WTC11 (cell line): ENCODE data around the gene CEP104. TPM values are rescaled to one million over a fixed set of nuclear protein-coding genes. Genes with fewer than 3 reads are reported as not detected.

Experiments
- ATAC-seq: fragments of 200-7000 bp; cut with Tn5 transposase; 2 replicates; pipeline ENCODE4 v1.10.0; 2021; ENCODE audit warnings: mild to moderate bottlenecking, moderate library complexity
- CTCF ChIA-PET: fragments of 300-600 bp; sonication (Branson Sonifier 250); formaldehyde crosslinking; loops from one replicate; lab custom pipeline; 2021; ENCODE audit warnings: antibody characterized with exemption; lab: Charles Lee
- POLR2A ChIA-PET: fragments of 350-600 bp; sonication (Branson Sonifier 250); formaldehyde crosslinking; loops from one replicate; lab custom pipeline; 2021; ENCODE audit warnings: antibody characterized with exemption; lab: Charles Lee
- DNase-seq: peaks from one replicate; pipeline ENCODE4 v3.0.0; 2021; ENCODE audit warnings: low spot score
- H3K27ac Mint-ChIP-seq: 2 replicates; pipeline ENCODE4 v1.8.0; 2021; ENCODE audit warnings: mixed read lengths
- H3K27me3 Mint-ChIP-seq: 2 replicates; pipeline ENCODE4 v1.8.0; 2021; ENCODE audit warnings: low read depth, mild to moderate bottlenecking, moderate library complexity, mixed read lengths
- H3K36me3 Mint-ChIP-seq: 2 replicates; pipeline ENCODE4 v1.8.0; 2021; ENCODE audit warnings: mixed read lengths
- H3K4me1 Mint-ChIP-seq: 2 replicates; pipeline ENCODE4 v1.8.0; 2022; ENCODE audit warnings: mixed read lengths
- H3K4me3 Mint-ChIP-seq: 2 replicates; pipeline ENCODE4 v1.8.0; 2021; ENCODE audit warnings: mild to moderate bottlenecking, moderate library complexity, mixed read lengths
- H3K9me3 Mint-ChIP-seq: 2 replicates; pipeline ENCODE4 v1.8.0; 2021; ENCODE audit warnings: mixed read lengths
- ATF3 ChIP-seq: sonication (generic); formaldehyde crosslinking; conservative IDR thresholded peaks from 2 replicates; pipeline ENCODE4 v1.8.1; 2022; ENCODE audit warnings: mild to moderate bottlenecking, missing genetic modification reagents
- CTCF ChIP-seq: fragments of 200-600 bp; IDR thresholded peaks from 2 replicates; pipeline ENCODE4 v1.8.0; 2022; ENCODE audit warnings: antibody characterized with exemption
- IRF1 ChIP-seq: sonication (generic); formaldehyde crosslinking; IDR thresholded peaks from 2 replicates; pipeline ENCODE4 v1.8.0; 2023; ENCODE audit warnings: missing genetic modification reagents
- IRF2 ChIP-seq: sonication (generic); formaldehyde crosslinking; IDR thresholded peaks from 2 replicates; pipeline ENCODE4 v1.8.0; 2022; ENCODE audit warnings: low read depth, missing genetic modification reagents, borderline replicate concordance
- JAZF1 ChIP-seq: fragments of 250-450 bp; sonication (Bioruptor Pico); IDR thresholded peaks from 2 replicates; pipeline ENCODE4 v1.9.0; 2021; ENCODE audit warnings: moderate library complexity, mild to moderate bottlenecking, inconsistent platforms
- NFE2L1 ChIP-seq: sonication (generic); formaldehyde crosslinking; IDR thresholded peaks from 2 replicates; pipeline ENCODE4 v1.8.1; 2023; ENCODE audit warnings: missing genetic modification reagents
- NR1H2 ChIP-seq: sonication (generic); formaldehyde crosslinking; IDR thresholded peaks from 2 replicates; pipeline ENCODE4 v1.9.0; 2021; ENCODE audit warnings: mild to moderate bottlenecking, moderate library complexity, missing genetic modification reagents
- PREB ChIP-seq: sonication (generic); formaldehyde crosslinking; IDR thresholded peaks from 2 replicates; pipeline ENCODE4 v1.8.1; 2022; ENCODE audit warnings: mild to moderate bottlenecking, missing genetic modification reagents, moderate library complexity, borderline replicate concordance
- RELA ChIP-seq: sonication (generic); formaldehyde crosslinking; IDR thresholded peaks from 2 replicates; pipeline ENCODE4 v1.8.1; 2022; ENCODE audit warnings: missing genetic modification reagents, mild to moderate bottlenecking, borderline replicate concordance
- SMAD4 ChIP-seq: sonication (generic); formaldehyde crosslinking; IDR thresholded peaks from 2 replicates; pipeline ENCODE4 v1.8.0; 2022; ENCODE audit warnings: mild to moderate bottlenecking, missing genetic modification reagents
- TP53 ChIP-seq: sonication (generic); formaldehyde crosslinking; IDR thresholded peaks from 2 replicates; pipeline ENCODE4 v1.8.1; 2023; ENCODE audit warnings: mild to moderate bottlenecking, missing genetic modification reagents
- ZNF121 ChIP-seq: sonication (generic); formaldehyde crosslinking; IDR thresholded peaks from 2 replicates; pipeline ENCODE4 v1.8.0; 2023; ENCODE audit warnings: missing genetic modification reagents
- ZNF232 ChIP-seq: sonication (generic); formaldehyde crosslinking; IDR thresholded peaks from 2 replicates; pipeline ENCODE4 v1.8.0; 2022; ENCODE audit warnings: mild to moderate bottlenecking, missing genetic modification reagents
- ZNF671 ChIP-seq: fragments of 250-450 bp; sonication (Bioruptor Pico); IDR thresholded peaks from 2 replicates; pipeline ENCODE4 v1.8.0; 2021; ENCODE audit warnings: mild to moderate bottlenecking
- total RNA-seq: library from RNA; stranded (reverse); gene quantifications from 3 replicates; pipeline ENCODE4 v1.2.3, GENCODE V29; 2021
- TF ChIP-seq, protein P1 (sequence below): sonication (generic); formaldehyde crosslinking; IDR thresholded peaks from 2 replicates; pipeline ENCODE4 v1.8.0; 2023; ENCODE audit warnings: missing genetic modification reagents, mild to moderate bottlenecking, borderline replicate concordance
- TF ChIP-seq, protein P2 (sequence below): sonication (generic); formaldehyde crosslinking; IDR thresholded peaks from 2 replicates; pipeline ENCODE4 v1.8.0; 2022; ENCODE audit warnings: mild to moderate bottlenecking, missing genetic modification reagents
- TF ChIP-seq, protein P3 (sequence below): fragments of 250-450 bp; sonication (Bioruptor Pico); IDR thresholded peaks from 2 replicates; pipeline ENCODE4 v1.9.0; 2021; ENCODE audit warnings: mild to moderate bottlenecking

Gene CEP104
- total RNA-seq, 1 experiment from 2014 or later, result 38.0 TPM

GRCh38 chr1:3883194-3883925 lies 26.3 kb upstream of the CEP104 start (continued):
- TF ChIP-seq, protein P1, sequence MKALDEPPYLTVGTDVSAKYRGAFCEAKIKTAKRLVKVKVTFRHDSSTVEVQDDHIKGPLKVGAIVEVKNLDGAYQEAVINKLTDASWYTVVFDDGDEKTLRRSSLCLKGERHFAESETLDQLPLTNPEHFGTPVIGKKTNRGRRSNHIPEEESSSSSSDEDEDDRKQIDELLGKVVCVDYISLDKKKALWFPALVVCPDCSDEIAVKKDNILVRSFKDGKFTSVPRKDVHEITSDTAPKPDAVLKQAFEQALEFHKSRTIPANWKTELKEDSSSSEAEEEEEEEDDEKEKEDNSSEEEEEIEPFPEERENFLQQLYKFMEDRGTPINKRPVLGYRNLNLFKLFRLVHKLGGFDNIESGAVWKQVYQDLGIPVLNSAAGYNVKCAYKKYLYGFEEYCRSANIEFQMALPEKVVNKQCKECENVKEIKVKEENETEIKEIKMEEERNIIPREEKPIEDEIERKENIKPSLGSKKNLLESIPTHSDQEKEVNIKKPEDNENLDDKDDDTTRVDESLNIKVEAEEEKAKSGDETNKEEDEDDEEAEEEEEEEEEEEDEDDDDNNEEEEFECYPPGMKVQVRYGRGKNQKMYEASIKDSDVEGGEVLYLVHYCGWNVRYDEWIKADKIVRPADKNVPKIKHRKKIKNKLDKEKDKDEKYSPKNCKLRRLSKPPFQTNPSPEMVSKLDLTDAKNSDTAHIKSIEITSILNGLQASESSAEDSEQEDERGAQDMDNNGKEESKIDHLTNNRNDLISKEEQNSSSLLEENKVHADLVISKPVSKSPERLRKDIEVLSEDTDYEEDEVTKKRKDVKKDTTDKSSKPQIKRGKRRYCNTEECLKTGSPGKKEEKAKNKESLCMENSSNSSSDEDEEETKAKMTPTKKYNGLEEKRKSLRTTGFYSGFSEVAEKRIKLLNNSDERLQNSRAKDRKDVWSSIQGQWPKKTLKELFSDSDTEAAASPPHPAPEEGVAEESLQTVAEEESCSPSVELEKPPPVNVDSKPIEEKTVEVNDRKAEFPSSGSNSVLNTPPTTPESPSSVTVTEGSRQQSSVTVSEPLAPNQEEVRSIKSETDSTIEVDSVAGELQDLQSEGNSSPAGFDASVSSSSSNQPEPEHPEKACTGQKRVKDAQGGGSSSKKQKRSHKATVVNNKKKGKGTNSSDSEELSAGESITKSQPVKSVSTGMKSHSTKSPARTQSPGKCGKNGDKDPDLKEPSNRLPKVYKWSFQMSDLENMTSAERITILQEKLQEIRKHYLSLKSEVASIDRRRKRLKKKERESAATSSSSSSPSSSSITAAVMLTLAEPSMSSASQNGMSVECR, result no peak
- TF ChIP-seq IRF2, result no peak

DNA sequence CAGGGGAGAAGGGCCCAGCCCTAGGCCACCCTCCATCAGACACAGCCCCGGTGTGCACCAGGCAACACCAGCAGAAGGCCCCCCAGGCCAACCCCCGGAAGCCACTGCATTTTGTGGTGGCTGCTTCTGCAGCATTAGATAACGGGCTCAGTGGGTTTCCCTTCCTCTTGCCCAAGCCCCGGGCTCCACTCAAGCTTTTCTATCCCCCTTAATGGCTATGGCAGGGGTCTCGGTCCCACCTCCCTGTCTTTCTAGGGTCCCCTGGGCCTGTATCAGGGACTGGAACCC lies 24.1 kb upstream of the CEP104 start:
- no peak for DNase-seq
- peaks cover 18% of the 10 kb centered on the region for H3K9me3 Mint-ChIP-seq
- TF ChIP-seq NFE2L1 (CRISPR knock-in tag) (no peak), ZNF232 (no peak), RELA (CRISPR knock-in tag) (no peak), ZNF671 (no peak), PREB (CRISPR knock-in tag) (no peak), IRF2 (no peak), SMAD4 (no peak), TP53 (CRISPR knock-in tag) (no peak), NR1H2 (CRISPR knock-in tag) (no peak)
- TF ChIP-seq, protein P2, sequence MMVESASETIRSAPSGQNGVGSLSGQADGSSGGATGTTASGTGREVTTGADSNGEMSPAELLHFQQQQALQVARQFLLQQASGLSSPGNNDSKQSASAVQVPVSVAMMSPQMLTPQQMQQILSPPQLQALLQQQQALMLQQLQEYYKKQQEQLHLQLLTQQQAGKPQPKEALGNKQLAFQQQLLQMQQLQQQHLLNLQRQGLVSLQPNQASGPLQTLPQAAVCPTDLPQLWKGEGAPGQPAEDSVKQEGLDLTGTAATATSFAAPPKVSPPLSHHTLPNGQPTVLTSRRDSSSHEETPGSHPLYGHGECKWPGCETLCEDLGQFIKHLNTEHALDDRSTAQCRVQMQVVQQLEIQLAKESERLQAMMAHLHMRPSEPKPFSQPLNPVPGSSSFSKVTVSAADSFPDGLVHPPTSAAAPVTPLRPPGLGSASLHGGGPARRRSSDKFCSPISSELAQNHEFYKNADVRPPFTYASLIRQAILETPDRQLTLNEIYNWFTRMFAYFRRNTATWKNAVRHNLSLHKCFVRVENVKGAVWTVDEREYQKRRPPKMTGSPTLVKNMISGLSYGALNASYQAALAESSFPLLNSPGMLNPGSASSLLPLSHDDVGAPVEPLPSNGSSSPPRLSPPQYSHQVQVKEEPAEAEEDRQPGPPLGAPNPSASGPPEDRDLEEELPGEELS, result no peak
- TF ChIP-seq, all 79 proteins: peak for 0
- Mint-ChIP-seq H3K27me3 (no peaks in the 10 kb centered on the region), H3K36me3 (peaks cover 30% of the 10 kb centered on the region), H3K4me3 (no peak overlapping the region), H3K27ac (no peak overlapping the region), H3K4me1 (no peaks in the 10 kb centered on the region)
- ChIA-PET POLR2A (no interaction called here), CTCF (no interaction called here)
- no peak for ATAC-seq

- peaks cover 18% of the 10 kb centered on the region for H3K9me3 Mint-ChIP-seq
- POLR2A ChIA-PET, result no interaction called here
- no peak for ATAC-seq
- no peaks in the 10 kb centered on the region for H3K4me1 Mint-ChIP-seq
- H3K27me3 Mint-ChIP-seq, result no peaks in the 10 kb centered on the region
- H3K4me3 Mint-ChIP-seq, result no peak overlapping the region
- peaks cover 34% of the 10 kb centered on the region for H3K36me3 Mint-ChIP-seq
- DNase-seq, result no peak
- no peak for TF ChIP-seq ATF3
- TF ChIP-seq ZNF232, result no peak
- TF ChIP-seq, protein P3, sequence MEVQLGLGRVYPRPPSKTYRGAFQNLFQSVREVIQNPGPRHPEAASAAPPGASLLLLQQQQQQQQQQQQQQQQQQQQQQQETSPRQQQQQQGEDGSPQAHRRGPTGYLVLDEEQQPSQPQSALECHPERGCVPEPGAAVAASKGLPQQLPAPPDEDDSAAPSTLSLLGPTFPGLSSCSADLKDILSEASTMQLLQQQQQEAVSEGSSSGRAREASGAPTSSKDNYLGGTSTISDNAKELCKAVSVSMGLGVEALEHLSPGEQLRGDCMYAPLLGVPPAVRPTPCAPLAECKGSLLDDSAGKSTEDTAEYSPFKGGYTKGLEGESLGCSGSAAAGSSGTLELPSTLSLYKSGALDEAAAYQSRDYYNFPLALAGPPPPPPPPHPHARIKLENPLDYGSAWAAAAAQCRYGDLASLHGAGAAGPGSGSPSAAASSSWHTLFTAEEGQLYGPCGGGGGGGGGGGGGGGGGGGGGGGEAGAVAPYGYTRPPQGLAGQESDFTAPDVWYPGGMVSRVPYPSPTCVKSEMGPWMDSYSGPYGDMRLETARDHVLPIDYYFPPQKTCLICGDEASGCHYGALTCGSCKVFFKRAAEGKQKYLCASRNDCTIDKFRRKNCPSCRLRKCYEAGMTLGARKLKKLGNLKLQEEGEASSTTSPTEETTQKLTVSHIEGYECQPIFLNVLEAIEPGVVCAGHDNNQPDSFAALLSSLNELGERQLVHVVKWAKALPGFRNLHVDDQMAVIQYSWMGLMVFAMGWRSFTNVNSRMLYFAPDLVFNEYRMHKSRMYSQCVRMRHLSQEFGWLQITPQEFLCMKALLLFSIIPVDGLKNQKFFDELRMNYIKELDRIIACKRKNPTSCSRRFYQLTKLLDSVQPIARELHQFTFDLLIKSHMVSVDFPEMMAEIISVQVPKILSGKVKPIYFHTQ (CRISPR knock-in tag), result no peak
- no peak for TF ChIP-seq CTCF
- no peak for TF ChIP-seq JAZF1 (CRISPR knock-in tag)
- no peak for TF ChIP-seq ZNF121 (CRISPR knock-in tag)
- TF ChIP-seq IRF1, result no peak
- CTCF ChIA-PET, result no interaction called here
- H3K27ac Mint-ChIP-seq, result no peak overlapping the region
Measured at GRCh38 chr1:3880429-3881192, 23.6 kb upstream of the CEP104 start.
